MCF 10A (cell line): ENCODE measurements around the gene OR4Q2. TPM values are rescaled to one million over a fixed set of nuclear protein-coding genes. Genes with fewer than 3 reads are reported as not detected.

Experiments
- BruUV-seq: library from RNA; stranded (reverse); fragments of 400-500 nt; replicated peaks from 2 replicates; lab custom pipeline; 2021; lab: Mats Ljungman, UMichigan
- CTCF ChIA-PET: fragments of 300-600 bp; sonication (Branson Sonifier 250); formaldehyde crosslinking; extraction: SDS; loops from one replicate; lab custom pipeline; 2021; ENCODE audit warnings: antibody characterized with exemption, inconsistent platforms; lab: Yijun Ruan, JAX
- POLR2A ChIA-PET: fragments of 300-600, 350-650 bp; sonication (Branson Sonifier 250); formaldehyde crosslinking; extraction: SDS; loops from one replicate; lab custom pipeline; 2020; ENCODE audit warnings: antibody characterized with exemption, inconsistent platforms; lab: Yijun Ruan, JAX
- DNase-seq: peaks from one replicate; pipeline ENCODE4 v3.0.0-alpha.2; 2018; ENCODE audit not compliant: unreplicated experiment
- H3K27ac Mint-ChIP-seq: one replicate; pipeline ENCODE4 v1.8.0; 2022; ENCODE audit warnings: mild to moderate bottlenecking, low read depth, mixed read lengths; ENCODE audit not compliant: unreplicated experiment
- H3K27me3 Mint-ChIP-seq: one replicate; pipeline ENCODE4 v1.8.0; 2022; ENCODE audit warnings: mixed read lengths; ENCODE audit not compliant: insufficient read depth, unreplicated experiment
- H3K36me3 Mint-ChIP-seq: one replicate; pipeline ENCODE4 v1.8.0; 2022; ENCODE audit warnings: mild to moderate bottlenecking, moderate library complexity, mixed read lengths; ENCODE audit not compliant: insufficient read depth, unreplicated experiment
- H3K4me1 Mint-ChIP-seq: one replicate; pipeline ENCODE4 v1.8.0; 2022; ENCODE audit warnings: mixed read lengths; ENCODE audit not compliant: insufficient read depth, unreplicated experiment
- H3K4me3 Mint-ChIP-seq: one replicate; pipeline ENCODE4 v1.8.0; 2022; ENCODE audit warnings: mild to moderate bottlenecking, moderate library complexity, mixed read lengths; ENCODE audit not compliant: unreplicated experiment
- H3K9me3 Mint-ChIP-seq: one replicate; pipeline ENCODE4 v1.8.0; 2022; ENCODE audit warnings: mixed read lengths; ENCODE audit not compliant: unreplicated experiment
- intact Hi-C: fragments of 100-400 bp; cut with micrococcal nuclease; formaldehyde crosslinking; loops from 2 replicates; pipeline ENCODE4 v1.14.1; 2022
- total RNA-seq: library from RNA; stranded (reverse); gene quantifications from 2 replicates; pipeline ENCODE4 v1.2.3, GENCODE V29; 2022
- TF ChIP-seq, protein P1 (sequence below): fragments of 200-600 bp; IDR thresholded peaks from one replicate; pipeline ENCODE4 v1.8.0; 2022; ENCODE audit warnings: antibody characterized with exemption, mild to moderate bottlenecking; ENCODE audit not compliant: unreplicated experiment

Gene OR4Q2
- total RNA-seq, 1 experiment from 2014 or later = not detected

GRCh38 chr14:20031058-20031457 lies 29.1 kb downstream of the OR4Q2 start:
- TF ChIP-seq, protein P1, sequence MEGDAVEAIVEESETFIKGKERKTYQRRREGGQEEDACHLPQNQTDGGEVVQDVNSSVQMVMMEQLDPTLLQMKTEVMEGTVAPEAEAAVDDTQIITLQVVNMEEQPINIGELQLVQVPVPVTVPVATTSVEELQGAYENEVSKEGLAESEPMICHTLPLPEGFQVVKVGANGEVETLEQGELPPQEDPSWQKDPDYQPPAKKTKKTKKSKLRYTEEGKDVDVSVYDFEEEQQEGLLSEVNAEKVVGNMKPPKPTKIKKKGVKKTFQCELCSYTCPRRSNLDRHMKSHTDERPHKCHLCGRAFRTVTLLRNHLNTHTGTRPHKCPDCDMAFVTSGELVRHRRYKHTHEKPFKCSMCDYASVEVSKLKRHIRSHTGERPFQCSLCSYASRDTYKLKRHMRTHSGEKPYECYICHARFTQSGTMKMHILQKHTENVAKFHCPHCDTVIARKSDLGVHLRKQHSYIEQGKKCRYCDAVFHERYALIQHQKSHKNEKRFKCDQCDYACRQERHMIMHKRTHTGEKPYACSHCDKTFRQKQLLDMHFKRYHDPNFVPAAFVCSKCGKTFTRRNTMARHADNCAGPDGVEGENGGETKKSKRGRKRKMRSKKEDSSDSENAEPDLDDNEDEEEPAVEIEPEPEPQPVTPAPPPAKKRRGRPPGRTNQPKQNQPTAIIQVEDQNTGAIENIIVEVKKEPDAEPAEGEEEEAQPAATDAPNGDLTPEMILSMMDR = no peak
- H3K27ac Mint-ChIP-seq = no peak overlapping the region
- DNase-seq = no peak
- H3K36me3 Mint-ChIP-seq = no peaks in the 10 kb centered on the region
- ChIA-PET CTCF (no interaction called here), POLR2A (interaction anchor here (0.7 kb wide), 1 partner anchor 18 kb away, joined by 3 read pairs; no protein-coding TSS in a partner anchor)
- H3K4me3 Mint-ChIP-seq = no peak overlapping the region
- H3K27me3 Mint-ChIP-seq = peaks cover 38% of the 10 kb centered on the region
- H3K9me3 Mint-ChIP-seq = no peaks in the 10 kb centered on the region
- no TSS peak for BruUV-seq
- no peaks in the 10 kb centered on the region for H3K4me1 Mint-ChIP-seq
- intact Hi-C loops = no loop called here

GRCh38 chr14:20035449-20035848 lies 33.5 kb downstream of the OR4Q2 start:
- Mint-ChIP-seq H3K27ac (no peak overlapping the region), H3K4me3 (no peak overlapping the region), H3K9me3 (no peaks in the 10 kb centered on the region), H3K36me3 (no peaks in the 10 kb centered on the region), H3K4me1 (no peaks in the 10 kb centered on the region), H3K27me3 (peaks cover 39% of the 10 kb centered on the region)
- BruUV-seq = no TSS peak
- ChIA-PET CTCF (no interaction called here), POLR2A (no interaction called here)
- TF ChIP-seq, protein P1 = no peak
- intact Hi-C loops = no loop called here
- DNase-seq = no peak

DNA sequence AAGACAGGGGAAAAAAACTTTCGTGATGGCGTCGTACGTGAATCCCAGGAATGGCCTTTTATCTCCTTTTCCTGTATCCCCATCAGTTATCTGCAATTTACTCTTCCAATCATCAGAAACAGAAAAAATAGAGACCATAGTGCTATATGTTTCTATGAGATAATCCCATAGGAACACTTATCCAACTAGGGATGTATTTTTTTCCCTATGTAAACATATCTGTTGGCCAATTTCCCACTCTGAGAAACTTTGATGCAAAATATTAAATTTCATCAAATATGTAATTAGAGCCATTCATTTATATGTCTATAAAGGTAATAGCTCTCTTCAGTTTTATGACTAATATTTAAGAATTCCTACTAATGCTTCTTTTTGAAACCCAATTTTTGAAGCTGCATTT lies 34.0 kb downstream of the OR4Q2 start, which contains the start of gene OR4K13:
OR4K13 (minus strand) TSS at position 101 of the 400 bp plus-strand sequence. CDS start 1,280 bp downstream, outside the sequence.
- no peak for DNase-seq
- H3K9me3 Mint-ChIP-seq = no peaks in the 10 kb centered on the region
- H3K4me3 Mint-ChIP-seq = no peak within 1 kb of the TSS
- H3K36me3 Mint-ChIP-seq = no peaks in the 10 kb centered on the region
- H3K27ac Mint-ChIP-seq = no peak within 1 kb of the TSS
- intact Hi-C loops = no loop called here
- BruUV-seq = no TSS peak
- no peaks in the 10 kb centered on the region for H3K4me1 Mint-ChIP-seq
- ChIA-PET CTCF (no interaction called here), POLR2A (no interaction called here)
- peaks cover 39% of the 10 kb centered on the region for H3K27me3 Mint-ChIP-seq
- TF ChIP-seq, protein P1 = no peak

GRCh38 chr14:20044243-20044642 lies 42.3 kb downstream of the OR4Q2 start:
- CTCF ChIA-PET = no interaction called here
- Mint-ChIP-seq H3K4me3 (no peak overlapping the region), H3K27ac (no peak overlapping the region), H3K9me3 (no peaks in the 10 kb centered on the region), H3K27me3 (peaks cover 53% of the 10 kb centered on the region), H3K4me1 (no peaks in the 10 kb centered on the region), H3K36me3 (no peaks in the 10 kb centered on the region)
- DNase-seq = no peak
- POLR2A ChIA-PET = no interaction called here
- intact Hi-C loops = no loop called here
- no TSS peak for BruUV-seq
- TF ChIP-seq, protein P1 = no peak
